Myocyte (in vitro differentiated cells): ENCODE results near the gene ABHD5. TPM values are rescaled to one million over a fixed set of nuclear protein-coding genes. Genes with fewer than 3 reads are reported as not detected.

Experiments
- DNase-seq: peaks from one replicate; pipeline ENCODE4 v3.0.0-alpha.2; 2012; ENCODE audit warnings: low read depth
- total RNA-seq: library from RNA; depleted of rRNA; stranded (reverse); fragments of >200 nt; gene quantifications from 2 replicates; pipeline ENCODE4 v1.2.3, GENCODE V29; 2014

Gene ABHD5
- total RNA-seq, 1 donor from 2014 or later: 26.9 TPM

GRCh38 chr3:43779850-43780249 lies 89.1 kb downstream of the ABHD5 start:
- DNase-seq: no peak

DNA sequence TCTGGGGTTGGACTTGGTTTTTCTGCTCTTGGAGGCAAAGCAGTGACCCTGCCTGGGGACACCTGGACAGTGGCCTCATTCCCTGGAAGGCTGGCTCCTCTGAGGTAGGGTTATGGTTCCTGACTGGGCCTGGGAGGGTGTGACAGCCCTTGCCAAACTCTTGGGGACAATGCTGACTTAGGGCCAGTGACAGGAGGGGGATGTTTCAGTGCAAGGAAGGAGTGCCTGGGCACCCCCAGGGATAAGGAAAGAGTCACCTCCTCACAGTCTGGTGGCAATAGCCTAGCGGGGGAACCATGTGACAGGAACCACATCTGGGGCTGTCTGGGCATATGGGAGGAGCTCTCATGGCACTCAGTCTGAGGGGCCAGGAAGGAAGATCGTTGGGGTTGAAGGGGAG lies 91.8 kb downstream of the ABHD5 start:
- no peak for DNase-seq

Other genes with a start within 250 kb of the ABHD5 start
- gene ANO10, start 68.9 kb upstream of the ABHD5 start, total RNA-seq: 30.2 and 45.7 TPM in 2 replicates